Gastroesophageal sphincter (tissue), 4 donors: Measurements from ENCODE around the gene POLR1F. TPM values are rescaled to one million over a fixed set of nuclear protein-coding genes. Genes with fewer than 3 reads are reported as not detected.

ENCODE experiments used
- ATAC-seq: fragments of 150-250 bp; one replicate; pipeline ENCODE4 v1.9.1; 2016; ENCODE audit warnings: mild to moderate bottlenecking, moderate library complexity
- H3K27ac ChIP-seq, 4 donors: fragments of 200-600 bp; sonication (generic) in 3 of 4; 1 replicate in 3 of 4; 2 replicates in 1 of 4; pipeline ENCODE4 v1.5.1; 2016 to 2019
- H3K27me3 ChIP-seq: fragments of 200-600 bp; sonication (generic); one replicate; pipeline ENCODE4 v1.5.1; 2019
- H3K36me3 ChIP-seq, 2 donors: fragments of 200-600 bp; sonication (generic); one replicate each; pipeline ENCODE4 v1.5.1; 2019; ENCODE audit warnings: control low read depth in 1 of 2
- H3K4me1 ChIP-seq, 3 donors: fragments of 200-600 bp; sonication (generic); 1 replicate in 2 of 3; 2 replicates in 1 of 3; pipeline ENCODE4 v1.5.1; 2016 to 2019; ENCODE audit warnings: control low read depth in 2 of 3
- H3K4me3 ChIP-seq, 2 donors: fragments of 200-600 bp; sonication (generic); one replicate each; pipeline ENCODE4 v1.5.1; 2019; ENCODE audit warnings: mild to moderate bottlenecking in 1 of 2, moderate library complexity in 1 of 2
- H3K9me3 ChIP-seq, 3 donors: fragments of 200-600 bp; sonication (generic); one replicate each; pipeline ENCODE4 v1.5.1; 2017 to 2019; ENCODE audit warnings: control low read depth in 2 of 3
- CTCF ChIP-seq, 4 experiments: fragments of 200-600 bp in 2 of 4; fragments of 450-650 bp in 2 of 4; sonication (generic) in 1 of 4; IDR thresholded peaks; one replicate each; pipeline ENCODE4 v1.5.1; 2017 to 2019; ENCODE audit warnings: antibody characterized with exemption in 4 of 4, mild to moderate bottlenecking in 2 of 4, moderate library complexity in 2 of 4
- EP300 ChIP-seq: sonication (generic); formaldehyde crosslinking; IDR thresholded peaks from one replicate; pipeline ENCODE4 v1.6.1; 2017; ENCODE audit warnings: antibody characterized with exemption, mild to moderate bottlenecking
- POLR2A ChIP-seq, 2 donors: fragments of 450-650 bp; IDR thresholded peaks; one replicate each; pipeline ENCODE4 v1.6.1; 2017; ENCODE audit warnings: antibody characterized with exemption in 2 of 2, mild to moderate bottlenecking in 2 of 2, moderate library complexity in 1 of 2
- POLR2AphosphoS5 ChIP-seq: sonication (generic); formaldehyde crosslinking; IDR thresholded peaks from one replicate; pipeline ENCODE4 v1.6.1; 2017; ENCODE audit warnings: antibody characterized with exemption
- WGBS, 2 donors: methylation state at CpG; one replicate each; pipeline ENCODE4 v1.1.5; 2018; ENCODE audit warnings: low coverage in 1 of 2; 5-methylcytosine and 5-hydroxymethylcytosine counted together
- total RNA-seq, 4 donors: library from RNA; depleted of rRNA; stranded (reverse); fragments of >200 nt; gene quantifications; one replicate each; pipeline ENCODE4 v1.1.0, GENCODE V29; 2016

POLR1F gene
- total RNA-seq, 4 donors from 2014 or later, result 12.8 to 35.4 (median 20.4) TPM

GRCh38 chr7:19681596-19681995 is 27.2 kb downstream of the POLR1F start:
- H3K27ac ChIP-seq, result no peak overlapping the region
- no peaks in the 10 kb centered on the region for H3K36me3 ChIP-seq
- no peaks in the 10 kb centered on the region for H3K9me3 ChIP-seq
- TF ChIP-seq EP300 (no peak), POLR2A (IDR thresholded peaks at IDR 0.05) (no peak)
- H3K4me3 ChIP-seq, result no peak overlapping the region
- 64 to 75% methylated on average over 4 to 5 of the region's 5 CpGs for WGBS, 2 donors
- H3K27me3 ChIP-seq, result no peaks in the 10 kb centered on the region
- H3K4me1 ChIP-seq, result no peaks in the 10 kb centered on the region
- no peak for ATAC-seq

GRCh38 chr7:19677180-19677579 is 31.7 kb downstream of the POLR1F start:
- Histone ChIP-seq H3K4me1 (no peaks in the 10 kb centered on the region), H3K36me3 (no peaks in the 10 kb centered on the region), H3K4me3 (no peak overlapping the region), H3K27me3 (no peaks in the 10 kb centered on the region), H3K9me3 (no peaks in the 10 kb centered on the region), H3K27ac (no peak overlapping the region)
- 16 to 31% methylated on average over 2 of the region's 2 CpGs for WGBS, 2 donors
- no peak for ATAC-seq
- no peak for TF ChIP-seq POLR2A (IDR thresholded peaks at IDR 0.05)
- TF ChIP-seq POLR2AphosphoS5, result no peak
- TF ChIP-seq EP300, result no peak
- TF ChIP-seq CTCF (IDR thresholded peaks at IDR 0.05), result no peak

- H3K4me3 ChIP-seq, result no peak overlapping the region
- 70 to 86% methylated on average over 1 of the region's 1 CpG for WGBS, 2 donors
- no peak for ATAC-seq
These were observed 33.0 kb downstream of the POLR1F start for GRCh38 chr7:19675816-19676215.

GRCh38 chr7:19674266-19674960 is 34.4 kb downstream of the POLR1F start:
- WGBS, 2 donors, result 86 to 91% methylated on average over 5 of the region's 5 CpGs
- no peak overlapping the region for H3K27ac ChIP-seq
- ATAC-seq, result no peak
- H3K36me3 ChIP-seq, result no peaks in the 10 kb centered on the region
- H3K9me3 ChIP-seq, result no peaks in the 10 kb centered on the region
- no peak overlapping the region for H3K4me3 ChIP-seq
- H3K4me1 ChIP-seq, result no peaks in the 10 kb centered on the region
- TF ChIP-seq POLR2A (IDR thresholded peaks at IDR 0.05) (no peak), POLR2AphosphoS5 (no peak), EP300 (no peak), CTCF (IDR thresholded peaks at IDR 0.05) (no peak)
- no peaks in the 10 kb centered on the region for H3K27me3 ChIP-seq

More at GRCh38 chr7:19675816-19676215, 33.0 kb downstream of the POLR1F start:
- Histone ChIP-seq H3K27ac (no peak overlapping the region), H3K27me3 (no peaks in the 10 kb centered on the region), H3K9me3 (no peaks in the 10 kb centered on the region), H3K36me3 (no peaks in the 10 kb centered on the region), H3K4me1 (no peaks in the 10 kb centered on the region)
- TF ChIP-seq POLR2A (IDR thresholded peaks at IDR 0.05) (no peak), CTCF (IDR thresholded peaks at IDR 0.05) (no peak), POLR2AphosphoS5 (no peak), EP300 (no peak)

- H3K4me3 ChIP-seq, result no peak overlapping the region
- no peak for ATAC-seq
- TF ChIP-seq POLR2AphosphoS5 (no peak), POLR2A (IDR thresholded peaks at IDR 0.05) (no peak), CTCF (IDR thresholded peaks at IDR 0.05) (no peak), EP300 (no peak)
- 75 to 93% methylated on average over 1 of the region's 1 CpG for WGBS, 2 donors
- no peaks in the 10 kb centered on the region for H3K9me3 ChIP-seq
- no peaks in the 10 kb centered on the region for H3K36me3 ChIP-seq
- H3K27me3 ChIP-seq, result no peaks in the 10 kb centered on the region
- no peak overlapping the region for H3K27ac ChIP-seq
- H3K4me1 ChIP-seq, result no peaks in the 10 kb centered on the region
These were observed 38.0 kb downstream of the POLR1F start for GRCh38 chr7:19670806-19671205.
